HepG2 (cell line): ENCODE results near the gene MAGI1. TPM values are rescaled to one million over a fixed set of nuclear protein-coding genes. Genes with fewer than 3 reads are reported as not detected.

Source experiments
- ATF7-NPFF ChIP-seq: sonication (generic); formaldehyde crosslinking; IDR thresholded peaks from 2 replicates; pipeline ENCODE4 v1.8.1; 2023; ENCODE audit warnings: mild to moderate bottlenecking, low read depth, missing genetic modification reagents, moderate library complexity
- BORCS8-MEF2B ChIP-seq: sonication (generic); formaldehyde crosslinking; IDR thresholded peaks from 2 replicates; pipeline ENCODE4 v1.8.0; 2022; ENCODE audit warnings: mild to moderate bottlenecking, missing genetic modification reagents
- CEBPB ChIP-seq: IDR thresholded peaks from 2 replicates; pipeline ENCODE4 v1.6.1; 2011; ENCODE audit warnings: low read depth, low read length, improper control_type of control experiment, borderline replicate concordance
- DR1 ChIP-seq: sonication (generic); formaldehyde crosslinking; IDR thresholded peaks from 2 replicates; pipeline ENCODE4 v1.8.0; 2021; ENCODE audit warnings: mild to moderate bottlenecking, missing genetic modification reagents, inconsistent platforms
- FOXK2 ChIP-seq: fragments of 450-650 bp; IDR thresholded peaks from 2 replicates; pipeline ENCODE4 v1.6.1; 2016
- MLLT10 ChIP-seq: sonication (generic); formaldehyde crosslinking; IDR thresholded peaks from 2 replicates; pipeline ENCODE4 v1.4.0; 2020; ENCODE audit warnings: missing genetic modification reagents
- NFE2L2 ChIP-seq: fragments of 150-350 bp; IDR thresholded peaks from 2 replicates; pipeline ENCODE4 v1.6.1; 2014; ENCODE audit warnings: low read length
- SAP130 ChIP-seq: IDR thresholded peaks from 2 replicates; pipeline ENCODE4 v1.6.1; 2016; ENCODE audit warnings: low read depth
- SETDB1 ChIP-seq: sonication (generic); formaldehyde crosslinking; IDR thresholded peaks from 2 replicates; pipeline ENCODE4 v1.5.1; 2020; ENCODE audit warnings: missing genetic modification reagents, mild to moderate bottlenecking, borderline replicate concordance
- YEATS4 ChIP-seq: sonication (generic); formaldehyde crosslinking; IDR thresholded peaks from 2 replicates; pipeline ENCODE4 v1.4.0; 2020; ENCODE audit warnings: missing genetic modification reagents, borderline replicate concordance
- ZBTB8A ChIP-seq: sonication (generic); formaldehyde crosslinking; IDR thresholded peaks from 2 replicates; pipeline ENCODE4 v1.4.0; 2020; ENCODE audit warnings: mild to moderate bottlenecking, low read depth, missing genetic modification reagents, borderline replicate concordance
- ZNF138 ChIP-seq: sonication (generic); formaldehyde crosslinking; IDR thresholded peaks from 2 replicates; pipeline ENCODE4 v1.5.0; 2020; ENCODE audit warnings: mild to moderate bottlenecking, low read depth, missing genetic modification reagents
- ZNF552 ChIP-seq: sonication (generic); formaldehyde crosslinking; IDR thresholded peaks from 2 replicates; pipeline ENCODE4 v1.9.0; 2022; ENCODE audit warnings: missing genetic modification reagents, mild to moderate bottlenecking, borderline replicate concordance
- polyA plus RNA-seq, 8 experiments: library from polyadenylated mRNA; depleted of rRNA in 3 of 8; stranded (reverse) in 7 of 8; unstranded in 1 of 8; fragments of >200 nt; fragmentation: Illumina TruSeq in 4 of 8; extraction: Trizol in 4 of 8; gene quantifications; 2 replicates each; pipeline versions ENCODE4 v1.2.1 to v1.2.3, GENCODE V29; 2011 to 2016; ENCODE audit warnings: low read depth in 4 of 8, missing spikeins in 1 of 8, mixed read lengths in 1 of 8; ENCODE audit not compliant: insufficient read depth in 1 of 8
- total RNA-seq, 5 experiments: library from RNA; depleted of rRNA; stranded (reverse); fragments of >200 nt; fragmentation: Illumina TruSeq; extraction: Trizol; gene quantifications; 2 replicates each; pipeline ENCODE4 v1.2.3, GENCODE V29; 2016; ENCODE audit warnings: low read depth in 1 of 5
- TF ChIP-seq, protein P1 (sequence below): sonication (generic); formaldehyde crosslinking; IDR thresholded peaks from 2 replicates; pipeline ENCODE4 v1.5.1; 2020; ENCODE audit warnings: mild to moderate bottlenecking, missing genetic modification reagents
- TF ChIP-seq, protein P2 (sequence below): fragments of 450-650 bp; IDR thresholded peaks from 2 replicates; pipeline ENCODE4 v1.6.1; 2016
- TF ChIP-seq, protein P3 (sequence below): sonication (generic); formaldehyde crosslinking; IDR thresholded peaks from 2 replicates; pipeline ENCODE4 v1.8.1; 2023; ENCODE audit warnings: mild to moderate bottlenecking, inconsistent platforms, moderate library complexity, missing genetic modification reagents, borderline replicate concordance

The MAGI1 gene
- total and polyA plus RNA-seq, 2 of the 13 experiments (the other 11 are each of a cell fraction or from before 2014, with no cell fraction given): 22.2 to 26.0 TPM

DNA sequence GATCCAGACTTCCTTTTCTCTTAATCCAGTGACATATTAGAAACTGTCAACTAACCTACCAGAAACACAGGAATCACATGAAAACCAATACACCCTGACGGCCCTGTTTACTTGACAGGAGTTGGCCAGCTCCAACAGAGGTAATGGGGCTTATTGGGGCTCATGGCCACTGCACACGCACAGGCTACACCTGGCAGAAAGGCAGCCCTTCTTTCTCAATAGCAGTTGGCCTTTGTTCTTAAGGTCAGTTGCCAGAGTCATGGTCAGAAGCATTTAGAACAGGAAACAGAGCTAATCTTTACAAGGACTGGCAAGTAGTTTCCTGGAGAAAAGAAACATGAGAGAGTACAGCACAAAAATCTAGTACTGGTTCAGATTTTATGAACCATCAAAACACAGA lies 181.8 kb downstream of the MAGI1 start (continued):
- TF ChIP-seq, protein P1, sequence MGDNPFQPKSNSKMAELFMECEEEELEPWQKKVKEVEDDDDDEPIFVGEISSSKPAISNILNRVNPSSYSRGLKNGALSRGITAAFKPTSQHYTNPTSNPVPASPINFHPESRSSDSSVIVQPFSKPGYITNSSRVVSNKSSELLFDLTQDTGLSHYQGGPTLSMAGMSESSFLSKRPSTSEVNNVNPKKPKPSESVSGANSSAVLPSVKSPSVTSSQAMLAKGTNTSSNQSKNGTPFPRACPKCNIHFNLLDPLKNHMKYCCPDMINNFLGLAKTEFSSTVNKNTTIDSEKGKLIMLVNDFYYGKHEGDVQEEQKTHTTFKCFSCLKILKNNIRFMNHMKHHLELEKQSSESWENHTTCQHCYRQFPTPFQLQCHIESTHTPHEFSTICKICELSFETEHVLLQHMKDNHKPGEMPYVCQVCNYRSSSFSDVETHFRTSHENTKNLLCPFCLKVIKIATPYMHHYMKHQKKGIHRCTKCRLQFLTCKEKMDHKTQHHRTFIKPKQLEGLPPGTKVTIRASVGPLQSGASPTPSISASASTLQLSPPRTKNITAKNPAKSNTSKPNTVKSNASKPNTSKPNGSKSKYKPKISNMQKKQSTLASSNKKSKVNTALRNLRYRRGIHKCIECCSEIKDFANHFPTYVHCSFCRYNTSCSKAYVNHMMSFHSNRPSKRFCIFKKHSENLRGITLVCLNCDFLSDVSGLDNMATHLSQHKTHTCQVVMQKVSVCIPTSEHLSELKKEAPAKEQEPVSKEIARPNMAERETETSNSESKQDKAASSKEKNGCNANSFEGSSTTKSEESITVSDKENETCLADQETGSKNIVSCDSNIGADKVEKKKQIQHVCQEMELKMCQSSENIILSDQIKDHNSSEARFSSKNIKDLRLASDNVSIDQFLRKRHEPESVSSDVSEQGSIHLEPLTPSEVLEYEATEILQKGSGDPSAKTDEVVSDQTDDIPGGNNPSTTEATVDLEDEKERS (CRISPR knock-in tag): no peak
- TF ChIP-seq, protein P2, sequence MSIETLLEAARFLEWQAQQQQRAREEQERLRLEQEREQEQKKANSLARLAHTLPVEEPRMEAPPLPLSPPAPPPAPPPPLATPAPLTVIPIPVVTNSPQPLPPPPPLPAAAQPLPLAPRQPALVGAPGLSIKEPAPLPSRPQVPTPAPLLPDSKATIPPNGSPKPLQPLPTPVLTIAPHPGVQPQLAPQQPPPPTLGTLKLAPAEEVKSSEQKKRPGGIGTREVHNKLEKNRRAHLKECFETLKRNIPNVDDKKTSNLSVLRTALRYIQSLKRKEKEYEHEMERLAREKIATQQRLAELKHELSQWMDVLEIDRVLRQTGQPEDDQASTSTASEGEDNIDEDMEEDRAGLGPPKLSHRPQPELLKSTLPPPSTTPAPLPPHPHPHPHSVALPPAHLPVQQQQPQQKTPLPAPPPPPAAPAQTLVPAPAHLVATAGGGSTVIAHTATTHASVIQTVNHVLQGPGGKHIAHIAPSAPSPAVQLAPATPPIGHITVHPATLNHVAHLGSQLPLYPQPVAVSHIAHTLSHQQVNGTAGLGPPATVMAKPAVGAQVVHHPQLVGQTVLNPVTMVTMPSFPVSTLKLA: no peak
- TF ChIP-seq, protein P3, sequence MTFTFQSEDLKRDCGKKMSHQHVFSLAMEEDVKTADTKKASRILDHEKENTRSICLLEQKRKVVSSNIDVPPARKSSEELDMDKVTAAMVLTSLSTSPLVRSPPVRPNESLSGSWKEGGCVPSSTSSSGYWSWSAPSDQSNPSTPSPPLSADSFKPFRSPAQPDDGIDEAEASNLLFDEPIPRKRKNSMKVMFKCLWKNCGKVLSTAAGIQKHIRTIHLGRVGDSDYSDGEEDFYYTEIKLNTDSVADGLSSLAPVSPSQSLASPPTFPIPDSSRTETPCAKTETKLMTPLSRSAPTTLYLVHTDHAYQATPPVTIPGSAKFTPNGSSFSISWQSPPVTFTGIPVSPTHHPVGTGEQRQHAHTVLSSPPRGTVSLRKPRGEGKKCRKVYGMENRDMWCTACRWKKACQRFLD (CRISPR knock-in tag): no peak
- no peak for TF ChIP-seq NFE2L2
- TF ChIP-seq ZNF552 (CRISPR knock-in tag): no peak
- no peak for TF ChIP-seq DR1 (CRISPR knock-in tag)
- no peak for TF ChIP-seq ZBTB8A (CRISPR knock-in tag)
- TF ChIP-seq ZNF138 (CRISPR knock-in tag): no peak
- peak; percentile 45 for TF ChIP-seq SAP130
- TF ChIP-seq FOXK2: no peak
- no peak for TF ChIP-seq BORCS8-MEF2B (CRISPR knock-in tag)
- TF ChIP-seq SETDB1 (CRISPR knock-in tag): no peak
- TF ChIP-seq MLLT10 (CRISPR knock-in tag): no peak
- TF ChIP-seq YEATS4 (CRISPR knock-in tag): no peak
- TF ChIP-seq CEBPB: peak; percentile 30; the same call in 1 of the 2 replicates
- no peak for TF ChIP-seq ATF7-NPFF (CRISPR knock-in tag)
